Neural progenitor cell (in vitro differentiated cells): ENCODE data around the gene IFRD1. TPM values are rescaled to one million over a fixed set of nuclear protein-coding genes. Genes with fewer than 3 reads are reported as not detected.

Experiments used
- DNase-seq: peaks from one replicate; pipeline ENCODE4 v3.0.0-alpha.2; 2016; ENCODE audit warnings: low spot score
- H2AFZ ChIP-seq: fragments of 200-600 bp; sonication (generic); replicated peaks from 2 replicates; pipeline ENCODE4 v1.6.1; 2016; ENCODE audit warnings: antibody characterized with exemption
- H3F3A ChIP-seq: fragments of 200-600 bp; sonication (generic); 2 replicates; pipeline ENCODE4 v1.6.1; 2016; ENCODE audit warnings: antibody characterized with exemption, low read depth
- H3K27ac ChIP-seq: fragments of 200-600 bp; sonication (generic); 2 replicates; pipeline ENCODE4 v1.5.1; 2016; ENCODE audit warnings: mild to moderate bottlenecking
- H3K27me3 ChIP-seq: fragments of 200-600 bp; sonication (generic); 2 replicates; pipeline ENCODE4 v1.6.1; 2016; ENCODE audit warnings: mild to moderate bottlenecking, moderate library complexity
- H3K36me3 ChIP-seq: fragments of 200-600 bp; sonication (generic); 2 replicates; pipeline ENCODE4 v1.5.1; 2016
- H3K4me1 ChIP-seq: fragments of 200-600 bp; sonication (generic); 2 replicates; pipeline ENCODE4 v1.6.1; 2016; ENCODE audit warnings: mixed run types
- H3K4me2 ChIP-seq: fragments of 200-600 bp; sonication (generic); 2 replicates; pipeline ENCODE4 v1.6.1; 2016
- H3K4me3 ChIP-seq: fragments of 200-600 bp; sonication (generic); 2 replicates; pipeline ENCODE4 v1.5.1; 2016
- H3K79me2 ChIP-seq: fragments of 200-600 bp; sonication (generic); 2 replicates; pipeline ENCODE4 v1.6.1; 2016; ENCODE audit warnings: low read depth
- H3K9ac ChIP-seq: fragments of 200-600 bp; sonication (generic); 2 replicates; pipeline ENCODE4 v1.6.1; 2016
- H3K9me3 ChIP-seq: fragments of 200-600 bp; sonication (generic); 2 replicates; pipeline ENCODE4 v1.5.1; 2016; ENCODE audit warnings: low read depth
- H4K20me1 ChIP-seq: fragments of 200-600 bp; sonication (generic); 2 replicates; pipeline ENCODE4 v1.6.1; 2016; ENCODE audit warnings: low read depth
- H3K27ac Mint-ChIP-seq: 3 replicates; pipeline ENCODE4 v1.8.0; 2021; ENCODE audit warnings: mixed read lengths
- H3K27me3 Mint-ChIP-seq: 2 replicates; pipeline ENCODE4 v1.8.0; 2022; ENCODE audit warnings: low read depth, mild to moderate bottlenecking, inconsistent platforms, moderate library complexity, mixed read lengths; ENCODE audit not compliant: insufficient read depth
- H3K36me3 Mint-ChIP-seq: 3 replicates; pipeline ENCODE4 v1.8.0; 2021; ENCODE audit warnings: mixed read lengths
- H3K4me1 Mint-ChIP-seq: 3 replicates; pipeline ENCODE4 v1.8.0; 2021; ENCODE audit warnings: mixed read lengths
- H3K4me3 Mint-ChIP-seq: 3 replicates; pipeline ENCODE4 v1.8.0; 2021; ENCODE audit warnings: mild to moderate bottlenecking, moderate library complexity, mixed read lengths
- H3K9me3 Mint-ChIP-seq: 3 replicates; pipeline ENCODE4 v1.8.0; 2020; ENCODE audit warnings: mixed read lengths
- CTCF ChIP-seq: fragments of 200-600 bp; sonication (generic); IDR thresholded peaks from 2 replicates; pipeline ENCODE4 v1.5.1; 2017; ENCODE audit warnings: antibody characterized with exemption, mild to moderate bottlenecking
- EZH2 ChIP-seq: fragments of 200-600 bp; sonication (generic); IDR thresholded peaks from 2 replicates; pipeline ENCODE4 v1.6.1; 2017; ENCODE audit warnings: antibody characterized with exemption, mild to moderate bottlenecking, moderate library complexity
- EZH2phosphoT487 ChIP-seq: fragments of 200-600 bp; sonication (generic); IDR thresholded peaks from 2 replicates; pipeline ENCODE4 v1.6.1; 2017; ENCODE audit warnings: antibody characterized with exemption
- total RNA-seq: library from RNA; depleted of rRNA; stranded (reverse); fragments of >200 nt; gene quantifications from 2 replicates; pipeline ENCODE4 v1.2.3, GENCODE V29; 2015; ENCODE audit warnings: low replicate concordance

The IFRD1 gene
- total RNA-seq, 1 donor from 2014 or later: 110 TPM

GRCh38 chr7:112510001-112510742, 59.9 kb downstream of the IFRD1 start:
- Histone ChIP-seq H3K4me2 (no peak overlapping the region), H3K27me3 (no peaks in the 10 kb centered on the region), H3K79me2 (no peaks in the 10 kb centered on the region), H3K4me3 (no peak overlapping the region), H3K27ac (no peak overlapping the region), H3K9me3 (no peaks in the 10 kb centered on the region), H3K4me1 (no peaks in the 10 kb centered on the region), H3K36me3 (no peaks in the 10 kb centered on the region), H4K20me1 (no peaks in the 10 kb centered on the region), H2AFZ (no peak overlapping the region), H3F3A (no peaks in the 10 kb centered on the region), H3K9ac (no peak overlapping the region)
- TF ChIP-seq EZH2phosphoT487 (no peak), CTCF (no peak), EZH2 (no peak)
- no peak overlapping the region for H3K27ac Mint-ChIP-seq
- no peaks in the 10 kb centered on the region for H3K9me3 Mint-ChIP-seq
- H3K27me3 Mint-ChIP-seq: peaks cover 3% of the 10 kb centered on the region
- no peaks in the 10 kb centered on the region for H3K36me3 Mint-ChIP-seq
- no peak for DNase-seq
- H3K4me1 Mint-ChIP-seq: no peaks in the 10 kb centered on the region
- no peak overlapping the region for H3K4me3 Mint-ChIP-seq

- no peak overlapping the region for H3K9ac ChIP-seq
- no peaks in the 10 kb centered on the region for H3K36me3 ChIP-seq
- H3K79me2 ChIP-seq: no peaks in the 10 kb centered on the region
- TF ChIP-seq CTCF (no peak), EZH2 (no peak), EZH2phosphoT487 (no peak)
- H3K4me2 ChIP-seq: no peak overlapping the region
- no peaks in the 10 kb centered on the region for H3K9me3 ChIP-seq
- H4K20me1 ChIP-seq: no peaks in the 10 kb centered on the region
- H3K4me3 ChIP-seq: no peak overlapping the region
- no peak for DNase-seq
- H3F3A ChIP-seq: no peaks in the 10 kb centered on the region
- H3K36me3 Mint-ChIP-seq: no peaks in the 10 kb centered on the region
- H3K27me3 ChIP-seq: no peaks in the 10 kb centered on the region
- no peak overlapping the region for H3K27ac ChIP-seq
- no peak overlapping the region for H3K4me3 Mint-ChIP-seq
- no peaks in the 10 kb centered on the region for H3K9me3 Mint-ChIP-seq
- no peak overlapping the region for H3K27ac Mint-ChIP-seq
- H3K4me1 ChIP-seq: no peaks in the 10 kb centered on the region
- no peak overlapping the region for H2AFZ ChIP-seq
- no peaks in the 10 kb centered on the region for H3K4me1 Mint-ChIP-seq
- peaks cover 3% of the 10 kb centered on the region for H3K27me3 Mint-ChIP-seq
These were observed 60.5 kb downstream of the IFRD1 start for GRCh38 chr7:112510743-112511110.

GRCh38 chr7:112511451-112512202, 61.4 kb downstream of the IFRD1 start:
- H3K36me3 Mint-ChIP-seq: no peaks in the 10 kb centered on the region
- Histone ChIP-seq H3K27ac (no peak overlapping the region), H3K4me1 (no peaks in the 10 kb centered on the region), H3K27me3 (no peaks in the 10 kb centered on the region), H2AFZ (no peak overlapping the region), H3K4me2 (no peak overlapping the region), H4K20me1 (no peaks in the 10 kb centered on the region), H3K36me3 (no peaks in the 10 kb centered on the region), H3K79me2 (no peaks in the 10 kb centered on the region), H3F3A (no peaks in the 10 kb centered on the region), H3K9ac (no peak overlapping the region), H3K4me3 (no peak overlapping the region), H3K9me3 (no peaks in the 10 kb centered on the region)
- TF ChIP-seq EZH2 (no peak), CTCF (no peak), EZH2phosphoT487 (no peak)
- H3K9me3 Mint-ChIP-seq: no peaks in the 10 kb centered on the region
- H3K4me3 Mint-ChIP-seq: no peak overlapping the region
- H3K27me3 Mint-ChIP-seq: peaks cover 3% of the 10 kb centered on the region
- no peak for DNase-seq
- no peaks in the 10 kb centered on the region for H3K4me1 Mint-ChIP-seq
- no peak overlapping the region for H3K27ac Mint-ChIP-seq
